ENCODE measurements around the gene PFN3.
A peak's percentile ranks its signal among the peaks of the same experiment; 100 is the strongest.
"Not testable (repeated sequence)": the region's sequence is repeated elsewhere in the genome, so short reads cannot be mapped to it uniquely, and the experiment has no call there.

Gene PFN3

GRCh38 chr5:177371120-177372033 is 29.1 kb downstream of the PFN3 start:
- no peak for DNase-seq

GRCh38 chr5:177370488-177371119 is 29.9 kb downstream of the PFN3 start:
- DNase-seq, result peak in 1 of 2 donors; percentile 37

DNA sequence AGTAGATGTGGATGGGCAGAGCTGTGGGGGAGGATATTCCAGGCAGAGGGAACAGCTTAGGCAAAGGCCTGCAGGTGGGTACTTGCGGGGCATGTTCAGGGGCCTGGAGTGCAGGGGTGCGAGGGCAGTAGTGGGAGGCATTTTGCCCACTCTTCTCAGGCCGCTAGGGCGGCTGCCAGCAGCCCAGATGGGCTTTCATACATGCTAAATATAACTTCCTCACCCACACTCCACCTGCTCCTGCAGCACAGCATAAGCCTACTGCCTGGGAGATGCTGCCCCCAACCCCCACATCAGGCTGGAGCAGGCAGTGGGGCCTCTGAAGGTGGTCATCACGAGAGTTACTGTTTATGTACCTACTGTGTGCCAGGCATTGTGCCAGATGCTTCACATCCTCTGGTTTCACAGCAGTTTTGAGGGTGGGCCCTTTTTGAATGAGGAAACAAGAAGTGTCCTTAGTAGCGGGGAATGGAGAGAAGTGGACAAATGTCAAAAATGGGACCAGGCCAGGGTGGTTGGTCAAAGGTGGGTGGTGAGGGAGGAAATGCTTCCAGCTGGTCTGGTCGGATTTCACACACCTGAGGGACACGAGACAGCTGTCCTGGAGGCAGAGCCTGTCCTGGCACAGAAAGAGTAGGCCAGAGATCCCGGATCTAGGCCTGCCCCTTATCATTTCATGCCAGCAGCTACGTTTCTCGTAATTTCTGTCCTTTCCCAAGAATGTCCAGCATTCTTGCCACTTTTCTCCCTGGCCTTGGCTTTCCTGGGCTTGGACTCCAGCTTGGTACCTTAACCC is 30.6 kb downstream of the PFN3 start:
- DNase-seq, result no peak

- peak in 1 of 2 donors; percentile 49 for DNase-seq
Measured at GRCh38 chr5:177368869-177369644, 31.4 kb downstream of the PFN3 start.

- DNase-seq, result no peak
Measured at GRCh38 chr5:177367981-177368868, 32.2 kb downstream of the PFN3 start.

- no peak for DNase-seq
Measured at GRCh38 chr5:177367323-177367848, 33.1 kb downstream of the PFN3 start.

- DNase-seq, result no peak
Measured at GRCh38 chr5:177366528-177367322, 33.7 kb downstream of the PFN3 start.

DNA sequence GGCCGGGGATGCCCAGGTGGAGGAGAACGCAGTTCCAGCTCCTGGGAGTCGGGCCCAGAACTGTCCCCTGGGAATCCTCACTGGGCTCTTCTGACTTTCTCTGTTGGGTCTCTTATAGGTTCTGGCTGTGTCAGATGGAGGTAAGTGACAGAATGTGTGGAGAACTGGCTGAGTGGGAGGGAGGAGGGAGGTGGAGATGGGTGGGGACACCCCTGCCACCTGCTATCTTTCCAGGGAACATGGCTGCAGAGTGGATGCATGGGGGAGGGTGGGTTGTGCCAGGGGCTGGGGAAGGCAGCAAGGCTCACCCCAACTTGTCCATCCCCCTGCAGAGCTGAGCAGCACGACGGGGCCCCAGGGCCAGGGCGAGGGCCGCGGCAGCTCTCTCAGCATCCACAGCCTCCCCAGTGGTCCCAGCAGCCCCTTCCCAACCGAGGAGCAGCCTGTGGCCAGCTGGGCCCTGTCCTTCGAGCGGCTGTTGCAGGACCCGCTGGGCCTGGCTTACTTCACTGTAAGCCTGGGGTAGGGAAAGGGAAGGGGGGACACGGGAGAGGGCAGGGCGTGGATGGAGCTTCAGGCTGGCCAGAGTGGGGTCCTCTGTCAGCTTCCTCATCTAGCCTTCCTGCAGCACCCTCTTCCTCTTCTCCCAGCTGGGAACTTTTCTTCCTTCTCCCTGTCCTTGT is 34.5 kb downstream of the PFN3 start:
- DNase-seq, result no peak

GRCh38 chr5:177364159-177364962 is 36.1 kb downstream of the PFN3 start:
- DNase-seq, result peak; percentile 44 to 63

GRCh38 chr5:177363565-177363964 is 36.9 kb downstream of the PFN3 start:
- DNase-seq, result no peak

DNA sequence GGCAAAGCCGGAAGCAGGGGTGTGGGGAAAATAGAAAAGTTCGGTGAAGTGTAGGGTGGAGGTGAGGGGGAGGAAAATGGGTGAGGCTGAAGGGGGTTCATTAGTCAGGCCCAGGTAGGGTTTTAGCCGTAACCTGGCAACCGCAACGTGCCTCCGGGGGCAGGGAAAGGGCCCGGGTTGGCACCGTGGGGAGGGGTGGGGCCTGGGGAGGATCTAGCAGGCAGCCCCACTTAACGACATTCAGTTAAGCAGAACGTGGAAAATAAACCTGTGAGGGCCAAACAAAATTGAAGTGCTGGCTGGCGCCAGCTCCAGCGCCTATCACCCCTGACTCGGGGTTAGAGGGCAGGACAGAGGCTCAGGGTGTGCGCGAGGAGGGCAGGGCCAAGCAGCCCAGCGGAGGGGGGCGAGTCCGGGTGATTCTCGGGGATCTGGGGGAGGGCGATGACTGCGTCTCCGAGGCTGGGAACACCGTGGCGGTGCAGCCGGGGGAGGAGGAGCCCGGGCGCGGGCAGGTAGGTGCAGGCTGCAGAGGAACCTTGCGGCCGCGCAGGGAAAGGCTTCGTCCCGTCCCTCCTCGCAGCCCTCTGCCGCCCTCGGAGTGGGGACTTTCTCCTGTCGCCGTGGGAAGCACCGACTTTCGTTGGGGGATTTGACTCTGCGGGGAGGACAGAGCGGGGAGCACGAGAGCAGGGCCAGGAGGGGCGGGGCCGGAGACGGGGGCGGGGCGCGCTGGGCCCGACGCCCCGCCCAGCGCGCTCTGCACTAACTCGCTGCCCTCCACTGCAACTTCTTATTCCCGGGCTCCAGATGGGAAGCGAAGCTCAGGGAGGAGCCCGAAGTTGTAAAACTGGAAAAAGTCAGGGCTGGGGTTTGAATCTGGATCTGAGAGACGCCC is 37.6 kb downstream of the PFN3 start:
- DNase-seq, result peak; percentile 49 to 64

DNA sequence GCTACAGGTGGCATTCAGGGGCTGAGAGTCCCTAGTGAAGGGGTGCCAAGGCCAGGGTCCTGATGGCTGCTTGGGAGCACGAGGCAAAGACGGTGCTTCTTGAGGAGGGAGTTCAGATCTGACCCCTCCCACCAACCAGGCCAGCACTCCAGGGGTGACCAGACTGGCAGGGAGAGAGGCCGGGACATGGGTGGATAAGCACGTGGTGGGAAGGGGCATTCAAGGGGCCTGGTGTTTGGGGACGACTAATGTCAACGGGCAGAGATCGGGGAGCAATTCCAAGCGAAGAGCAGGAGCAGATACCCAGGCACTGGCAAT is 38.2 kb downstream of the PFN3 start:
- no peak for DNase-seq

DNA sequence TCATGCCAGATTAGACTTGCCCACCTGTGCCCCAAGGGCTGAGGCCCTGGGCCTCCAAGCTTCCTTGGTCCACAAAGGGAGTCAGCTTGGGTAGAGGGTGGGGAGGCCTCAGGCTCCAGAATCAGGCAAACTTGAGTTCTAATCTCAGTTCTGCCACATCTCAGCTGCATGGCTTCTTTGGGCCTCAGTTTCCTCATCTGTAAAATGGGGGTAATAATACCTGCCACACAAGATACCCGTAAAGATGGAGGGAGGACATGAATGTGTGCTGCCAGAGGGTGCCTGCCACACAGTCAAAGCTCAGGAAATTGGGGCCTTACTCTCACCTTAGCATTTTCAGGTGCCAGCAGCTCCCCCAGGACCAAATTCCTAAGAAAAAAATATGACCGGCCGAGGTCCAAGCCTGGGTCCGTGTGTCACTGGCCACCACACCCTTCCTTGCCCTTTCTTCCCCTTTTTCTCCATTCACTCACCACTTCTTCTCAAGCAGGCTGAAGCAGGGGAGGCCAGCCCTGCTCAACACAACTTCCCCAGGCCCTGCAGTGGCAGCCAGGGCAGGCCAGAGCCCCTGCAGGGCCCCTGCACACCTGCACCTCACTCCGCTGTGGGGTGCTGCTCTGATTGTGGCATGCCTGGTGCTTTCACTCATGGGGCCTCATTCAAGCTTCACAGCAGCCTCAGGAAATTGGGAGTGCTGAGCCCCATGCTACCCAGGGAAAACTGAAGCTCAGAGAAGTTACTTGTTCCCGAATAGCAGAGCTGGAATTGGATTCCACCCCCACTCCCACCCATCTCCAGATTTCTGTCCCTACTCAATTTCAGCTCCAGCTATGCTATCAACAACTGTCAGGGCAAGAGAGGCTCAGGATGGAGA is 38.8 kb downstream of the PFN3 start:
- DNase-seq, result peak; percentile 23 to 51

DNA sequence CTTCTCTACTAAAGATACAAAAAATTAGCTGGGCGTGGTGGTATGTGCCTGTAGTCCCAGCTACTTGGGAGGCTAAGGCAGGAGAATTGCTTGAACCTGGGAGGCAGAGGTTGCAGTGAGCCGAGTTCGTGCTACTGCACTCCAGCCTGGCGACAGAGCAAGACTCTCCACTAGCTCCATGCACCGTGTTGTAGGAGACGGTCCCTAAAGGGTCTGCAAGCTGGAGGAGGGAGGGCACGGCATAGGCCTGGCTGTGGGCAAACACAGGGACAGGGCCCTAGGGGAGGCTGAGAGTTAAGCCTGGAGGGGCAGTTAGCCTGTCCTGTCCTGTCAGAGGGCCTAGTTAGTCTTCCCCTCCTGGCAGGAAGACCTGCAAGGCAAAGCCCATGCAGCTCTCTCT is 39.7 kb downstream of the PFN3 start:
- not testable (repeated sequence) for DNase-seq

GRCh38 chr5:177359860-177360259 is 40.6 kb downstream of the PFN3 start:
- DNase-seq, result no peak

DNA sequence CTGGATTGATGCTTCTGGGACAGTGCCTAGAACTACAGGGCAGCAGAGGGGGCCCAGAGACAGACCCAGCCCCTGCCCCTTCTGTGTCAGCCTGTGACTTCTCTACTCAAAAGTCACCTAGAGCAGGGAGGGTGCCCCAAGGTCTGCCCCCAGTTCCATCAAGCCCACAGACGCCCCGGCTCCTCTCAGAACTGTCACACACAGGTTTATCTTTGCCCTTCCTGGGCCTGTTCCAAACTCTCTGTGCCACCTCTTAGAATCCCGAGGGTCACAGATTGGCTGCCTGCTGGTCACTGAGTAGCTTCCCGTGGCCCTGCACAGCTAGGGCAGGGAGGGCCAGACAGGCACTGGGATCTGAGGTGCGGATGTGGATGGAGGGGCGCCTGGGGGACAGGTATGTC is 41.0 kb downstream of the PFN3 start:
- no peak for DNase-seq

DNA sequence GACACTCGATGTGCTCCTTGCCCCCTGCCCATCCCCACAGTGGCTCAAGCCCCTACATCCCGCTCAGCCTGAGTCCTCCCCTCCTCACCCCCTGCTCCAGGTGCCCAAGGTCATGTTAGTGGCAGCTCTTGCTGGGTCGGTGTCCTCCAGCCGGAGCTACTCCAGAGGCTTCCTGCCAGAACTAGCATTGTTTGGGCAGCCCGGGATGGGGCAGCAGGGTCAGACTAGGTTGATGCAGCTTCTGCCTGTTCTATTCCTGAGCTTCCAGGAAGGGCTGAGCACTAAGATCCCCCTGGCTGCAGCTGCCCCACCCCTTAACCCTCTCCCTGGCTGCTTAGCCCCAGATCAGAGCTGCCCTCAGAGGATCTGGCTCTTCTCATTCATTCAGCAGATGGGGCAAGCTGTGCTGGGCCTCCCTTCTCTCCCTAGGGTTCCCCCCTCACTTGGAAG is 42.1 kb downstream of the PFN3 start:
- no peak for DNase-seq
